Measurements from ENCODE around the gene ZGLP1.
A peak's percentile ranks its signal among the peaks of the same experiment; 100 is the strongest.
"Not testable (repeated sequence)": the region's sequence is repeated elsewhere in the genome, so short reads cannot be mapped to it uniquely, and the experiment has no call there.

Gene ZGLP1

GRCh38 chr19:10339977-10340376, 30.4 kb upstream of the ZGLP1 start:
- TF ChIP-seq CTCF (conservative IDR thresholded peaks at IDR 0.05), result no peak
- no peak for TF ChIP-seq ZFX (IDR thresholded peaks at IDR 0.05)
- no peak overlapping the region for H3K27ac ChIP-seq

DNA sequence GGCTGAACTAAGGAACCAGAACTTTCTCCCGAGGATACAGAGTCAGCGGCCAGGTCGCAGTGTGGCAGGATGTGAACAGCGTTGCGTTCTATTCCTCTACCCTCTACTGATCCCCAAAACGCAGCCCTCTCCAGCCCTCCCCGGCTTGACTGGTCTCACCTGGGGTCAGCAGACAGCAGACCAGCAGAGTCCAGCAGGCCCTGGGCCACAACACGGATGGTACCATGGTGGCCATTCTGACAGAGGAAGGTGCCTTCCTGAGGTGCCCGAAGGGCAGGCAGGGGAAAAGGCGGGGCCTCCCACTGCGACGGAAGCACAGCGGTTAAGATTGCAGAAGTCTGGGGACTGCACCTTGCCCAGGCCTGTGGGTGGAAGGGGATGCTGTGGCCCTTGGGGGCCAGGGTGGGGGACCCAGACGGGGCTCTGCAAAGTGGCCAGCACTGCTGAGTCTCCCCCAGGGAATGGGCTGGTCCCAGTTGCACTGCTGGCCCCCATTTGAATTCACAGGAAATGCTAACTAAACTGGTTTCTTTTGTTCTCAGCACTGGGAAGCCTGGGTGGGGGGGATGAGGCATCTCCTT, 29.9 kb upstream of the ZGLP1 start, which contains the start of gene ICAM3:
Gene ICAM3 (minus strand): TSS at position 245 of the 581 bp plus-strand sequence. CDS start 10 bp downstream, at position 235.
- TF ChIP-seq ZFX (IDR thresholded peaks at IDR 0.05) (no peak), CTCF (conservative IDR thresholded peaks at IDR 0.05) (no peak)
- H3K27ac ChIP-seq, result no peak within 1 kb of the TSS

DNA sequence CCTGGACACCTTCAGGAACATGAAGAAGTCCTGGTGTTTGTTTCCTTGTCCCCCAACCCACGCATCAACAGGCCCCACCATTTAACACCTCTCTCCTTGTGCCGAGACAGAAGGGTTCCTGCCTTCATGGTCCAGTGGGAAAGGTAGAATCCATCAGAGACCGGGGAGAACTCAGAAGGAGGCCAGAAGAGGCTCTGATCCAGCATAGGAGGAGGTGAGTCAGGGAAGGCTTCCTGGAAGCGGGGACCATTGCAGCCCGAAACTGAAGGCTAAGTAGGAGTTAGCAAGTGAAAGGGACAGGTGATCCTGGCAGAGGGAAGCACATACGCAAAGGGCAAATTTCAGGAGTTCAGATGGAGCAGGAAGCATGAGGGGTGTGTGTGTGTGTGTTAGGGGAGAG, 29.3 kb upstream of the ZGLP1 start:
- TF ChIP-seq CTCF (conservative IDR thresholded peaks at IDR 0.05) (no peak), ZFX (IDR thresholded peaks at IDR 0.05) (no peak)
- no peak overlapping the region for H3K27ac ChIP-seq

GRCh38 chr19:10336725-10337124, 27.1 kb upstream of the ZGLP1 start:
- not testable (repeated sequence) for H3K27ac ChIP-seq

DNA sequence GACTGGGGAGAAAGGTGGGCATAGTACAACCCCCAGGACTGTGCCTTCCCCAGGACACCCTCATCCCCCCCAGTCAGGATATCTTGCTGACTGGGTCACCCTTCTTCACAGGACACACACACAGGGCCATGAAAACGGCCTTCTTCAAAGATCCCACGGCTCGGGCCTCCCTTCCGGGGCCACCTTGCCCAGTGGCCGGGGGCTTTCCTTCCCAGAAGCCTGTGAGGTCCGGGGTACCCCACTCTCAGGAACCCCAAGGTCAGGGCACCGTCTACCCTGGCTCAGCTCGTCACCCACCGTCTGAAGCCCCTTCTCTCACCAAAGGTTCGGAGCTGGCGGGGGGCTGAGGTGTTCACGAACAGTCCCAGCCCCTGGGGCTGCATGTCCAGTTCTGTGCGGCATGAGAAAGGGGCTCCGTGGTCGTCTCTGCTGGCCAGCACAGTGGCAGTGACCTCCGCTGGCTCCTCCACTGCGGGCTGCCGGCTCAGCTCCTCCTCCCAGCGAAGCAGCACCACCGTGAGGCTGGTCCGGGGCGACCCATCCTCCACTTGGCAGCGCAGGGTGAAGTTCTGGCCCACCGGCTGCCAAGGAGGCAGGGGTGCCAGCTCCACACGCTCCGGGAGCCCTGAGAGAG, 25.9 kb upstream of the ZGLP1 start:
- TF ChIP-seq ZFX (IDR thresholded peaks at IDR 0.05) (no peak), CTCF (conservative IDR thresholded peaks at IDR 0.05) (no peak)
- H3K27ac ChIP-seq, result peak overlapping the region; percentile 84; the same call in 1 of the 2 replicates

GRCh38 chr19:10334588-10335351, 25.2 kb upstream of the ZGLP1 start:
- TF ChIP-seq CTCF (conservative IDR thresholded peaks at IDR 0.05), result no peak
- no peak for TF ChIP-seq ZFX (IDR thresholded peaks at IDR 0.05)
- peak overlapping the region; percentile 84 for H3K27ac ChIP-seq

DNA sequence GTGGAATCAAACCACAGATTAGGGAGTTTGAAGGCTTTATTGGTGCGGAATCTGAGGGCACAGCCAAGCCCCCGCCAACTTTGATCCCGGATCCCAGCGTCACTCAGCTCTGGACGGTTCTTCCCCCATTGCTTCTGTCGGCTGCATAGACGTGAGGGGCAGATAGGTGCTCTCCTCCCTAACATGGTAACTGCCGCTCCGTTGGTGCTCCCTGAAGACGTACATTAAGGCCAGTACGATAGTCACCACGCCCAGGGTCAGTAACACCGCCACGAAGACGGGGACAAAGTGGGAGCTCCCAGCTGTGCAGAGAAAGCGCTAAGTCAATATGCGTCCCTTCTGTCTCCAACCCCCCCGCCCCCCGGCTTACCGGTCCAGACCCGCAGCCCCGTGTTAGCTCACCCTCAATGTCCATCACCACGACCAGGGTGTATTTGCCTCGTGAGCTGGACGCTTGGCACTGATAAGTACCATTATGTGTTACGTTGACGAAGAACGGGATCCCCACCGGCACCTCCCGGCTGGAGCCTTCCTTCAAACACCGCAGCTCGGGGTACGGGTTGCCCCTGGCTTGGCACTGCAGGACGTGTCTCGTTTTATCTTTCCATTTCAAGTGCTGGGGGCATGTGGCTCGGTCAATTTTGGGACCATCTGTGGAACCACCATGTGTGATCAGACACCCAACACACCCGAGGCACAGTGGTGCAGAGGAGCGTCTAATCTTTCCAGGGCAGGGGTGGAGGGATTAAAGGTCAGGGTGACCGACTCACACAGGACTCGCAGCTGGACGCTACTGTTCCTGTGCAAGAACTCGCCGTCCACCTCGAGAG, 24.4 kb upstream of the ZGLP1 start:
- TF ChIP-seq CTCF (conservative IDR thresholded peaks at IDR 0.05) (no peak), ZFX (IDR thresholded peaks at IDR 0.05) (no peak)
- H3K27ac ChIP-seq, result peak overlapping the region; percentile 84

Data from C4-2B (cell line).